Lung microvascular endothelial cell (primary cell): ENCODE data around the gene TMEM109. TPM values are rescaled to one million over a fixed set of nuclear protein-coding genes. Genes with fewer than 3 reads are reported as not detected.

Source experiments
- DNase-seq, 2 donors: peaks; one replicate each; pipeline versions ENCODE4 v3.0.0 to v3.0.0-alpha.2; 2010; ENCODE audit warnings: low read depth in 2 of 2
- total RNA-seq: library from RNA; depleted of rRNA; stranded (reverse); fragments of >200 nt; gene quantifications from 2 replicates; pipeline ENCODE4 v1.2.1, GENCODE V29; 2014

TMEM109 gene
- total RNA-seq, 1 donor from 2014 or later: 70.2 TPM

- DNase-seq: no peak
Observed at GRCh38 chr11:60878245-60879101, 35.5 kb upstream of the TMEM109 start.

- no peak for DNase-seq
Observed at GRCh38 chr11:60879104-60879503, 34.9 kb upstream of the TMEM109 start.

DNA sequence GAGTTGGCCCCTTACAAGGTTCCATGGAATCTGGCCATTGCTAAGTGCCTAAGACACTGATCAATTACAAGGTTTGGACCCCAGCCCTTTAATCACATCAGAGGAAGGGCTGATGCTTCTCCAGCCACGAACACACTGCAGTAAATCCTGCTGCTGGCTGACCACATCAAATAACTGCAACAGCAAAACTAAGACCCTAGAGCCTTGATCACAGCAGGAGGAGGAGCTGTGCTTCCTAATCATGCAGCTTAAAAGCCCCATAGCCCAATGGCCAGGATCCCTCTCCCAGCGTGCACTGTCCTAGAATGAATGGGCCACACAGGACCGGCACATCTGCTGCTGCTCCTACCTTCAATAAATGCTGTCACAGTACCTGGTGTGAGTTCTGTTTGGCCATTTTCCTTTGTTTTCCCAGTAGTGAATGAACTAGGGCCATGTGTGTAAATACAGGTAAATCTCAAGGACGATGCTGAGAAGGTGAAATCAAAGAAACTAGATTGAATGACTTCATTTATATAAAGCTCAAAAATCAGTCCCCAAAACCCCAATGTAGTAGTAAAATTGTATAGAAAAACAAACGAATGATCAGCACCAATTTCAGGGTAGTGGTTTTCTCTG is 33.9 kb upstream of the TMEM109 start:
- no peak for DNase-seq

- DNase-seq: no peak
Observed at GRCh38 chr11:60880643-60881282, 33.2 kb upstream of the TMEM109 start.

- peak; percentile 72 to 78 for DNase-seq
Observed at GRCh38 chr11:60887556-60887955, 26.4 kb upstream of the TMEM109 start.

GRCh38 chr11:60889869-60890311 is 24.1 kb upstream of the TMEM109 start:
- DNase-seq: no peak

DNA sequence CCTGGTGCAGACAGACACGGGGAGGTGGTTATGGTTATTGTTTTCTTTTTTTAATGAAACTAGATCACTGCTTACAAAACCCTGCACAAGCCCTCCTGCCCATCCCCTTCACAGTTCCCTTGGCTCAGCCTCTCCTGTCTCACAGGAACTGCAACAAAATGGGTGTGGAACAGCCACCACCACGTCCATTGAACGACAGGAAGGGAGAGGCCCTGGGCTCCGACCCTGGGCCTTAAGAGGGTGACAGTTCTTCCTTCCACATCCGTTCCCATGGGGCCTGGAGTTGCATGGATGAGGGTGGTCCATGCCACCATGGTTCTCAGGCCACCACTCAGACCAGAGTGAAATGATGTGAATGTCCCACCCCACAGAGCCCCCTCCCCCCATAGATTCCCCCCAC is 23.3 kb upstream of the TMEM109 start:
- DNase-seq: peak in 1 of 2 donors; percentile 43

GRCh38 chr11:60891103-60891741 is 22.7 kb upstream of the TMEM109 start:
- DNase-seq: peak in 1 of 2 donors; percentile 82

DNA sequence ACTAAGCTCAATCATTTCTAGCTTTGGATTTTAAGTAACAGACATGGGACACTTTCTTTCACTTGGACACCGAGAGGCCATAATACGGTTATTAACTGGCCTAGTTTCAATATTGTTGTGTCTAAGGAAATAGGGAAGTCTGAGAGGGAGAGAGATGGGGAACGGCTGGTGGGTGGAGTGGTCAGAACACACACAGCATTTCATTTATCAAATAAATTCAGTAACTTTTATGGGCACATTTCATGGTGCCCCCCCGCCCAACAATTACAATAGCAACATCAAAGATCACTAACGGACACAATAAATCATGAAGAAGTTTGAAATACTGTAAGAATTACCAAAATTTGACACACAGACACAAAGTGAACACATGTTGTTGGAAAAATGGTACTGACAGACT is 18.3 kb upstream of the TMEM109 start:
- no peak for DNase-seq

- no peak for DNase-seq
Observed at GRCh38 chr11:60897496-60897895, 16.5 kb upstream of the TMEM109 start.

GRCh38 chr11:60899046-60899936 is 14.7 kb upstream of the TMEM109 start:
- peak; percentile 79 to 87 for DNase-seq

- no peak for DNase-seq
Observed at GRCh38 chr11:60899977-60900376, 14.0 kb upstream of the TMEM109 start.

- no peak for DNase-seq
Observed at GRCh38 chr11:60900673-60901404, 13.1 kb upstream of the TMEM109 start.

- DNase-seq: no peak
Observed at GRCh38 chr11:60902625-60903024, 11.3 kb upstream of the TMEM109 start.

- DNase-seq: no peak
Observed at GRCh38 chr11:60905047-60905446, 8.9 kb upstream of the TMEM109 start.

- DNase-seq: peak; percentile 56 to 62
Observed at GRCh38 chr11:60905551-60906113, 8.3 kb upstream of the TMEM109 start.

DNA sequence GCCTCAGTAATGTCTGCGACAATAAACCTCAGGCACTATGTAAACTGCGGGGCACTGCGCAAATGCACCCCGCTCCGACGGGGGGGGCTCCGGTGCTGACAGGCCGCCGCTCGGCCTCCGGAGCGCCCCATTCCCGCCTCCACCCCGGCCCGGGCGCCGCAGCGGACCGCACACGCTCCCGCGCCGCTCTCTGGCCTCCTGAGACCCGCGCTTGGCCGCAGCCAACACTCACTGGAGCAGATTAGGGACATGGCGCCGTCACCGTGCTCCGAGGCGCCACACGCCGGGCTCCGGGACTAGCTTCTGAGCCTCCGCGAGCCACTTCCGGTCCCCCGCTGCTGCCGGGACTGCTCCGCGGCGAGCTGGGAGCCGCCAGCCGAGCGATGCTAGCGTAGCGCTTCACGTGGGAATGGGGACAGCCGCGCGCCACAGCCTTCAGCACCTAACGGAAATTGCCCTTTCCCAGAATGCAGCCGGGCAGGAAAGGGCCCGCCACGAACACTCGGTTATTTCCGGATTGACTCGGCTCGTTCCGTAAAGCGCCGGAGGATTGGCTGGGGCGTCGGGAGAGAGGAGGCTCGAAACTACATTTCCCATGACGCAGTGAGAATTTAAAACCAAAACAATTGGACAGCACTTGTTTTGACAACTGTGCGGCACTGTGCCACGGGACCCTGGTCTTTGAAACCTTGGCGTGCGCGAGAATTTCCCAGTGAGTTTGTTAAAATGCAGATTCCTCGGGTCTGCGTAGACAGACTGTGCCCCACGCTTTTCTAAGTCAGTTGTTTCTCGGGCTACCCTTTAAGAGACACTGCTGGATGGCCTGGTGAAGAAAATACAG is 7.6 kb upstream of the TMEM109 start, which contains the start of gene PRPF19:
Gene PRPF19, minus strand, starts transcription at position 454 of the 841 bp plus-strand sequence. Its CDS starts 203 bp downstream, at position 251.
- DNase-seq: peak; percentile 97 to 98

DNA sequence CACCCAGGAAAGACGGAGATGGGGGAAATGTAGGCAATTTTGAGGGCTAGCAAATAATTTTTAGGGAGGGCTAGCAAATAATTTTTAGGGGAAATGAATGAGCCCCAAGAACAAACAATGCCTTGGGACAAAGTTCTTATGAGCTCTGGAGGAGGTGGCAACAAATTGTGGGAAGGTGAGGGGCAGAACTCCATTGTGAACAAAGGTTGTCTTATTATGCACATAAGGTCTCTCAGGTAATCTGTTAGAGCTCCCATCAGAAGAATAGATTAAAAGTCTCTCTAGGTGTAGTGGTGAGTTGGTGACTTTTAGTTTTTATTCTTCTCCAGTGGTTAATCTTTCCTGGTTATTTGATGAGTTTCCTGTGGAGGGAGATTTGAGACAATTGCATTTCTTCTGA is 5.2 kb upstream of the TMEM109 start:
- DNase-seq: no peak
